Osteocyte (in vitro differentiated cells): ENCODE results near the gene HES7. TPM values are rescaled to one million over a fixed set of nuclear protein-coding genes. Genes with fewer than 3 reads are reported as not detected.

ENCODE experiments used
- DNase-seq: peaks from one replicate; pipeline ENCODE4 v3.0.0; 2021; ENCODE audit warnings: mixed read lengths; ENCODE audit not compliant: unreplicated experiment; ENCODE audit errors: extremely low spot score
- H3K27ac Mint-ChIP-seq: one replicate; pipeline ENCODE4 v1.8.0; 2021; ENCODE audit warnings: mild to moderate bottlenecking, mixed read lengths; ENCODE audit not compliant: unreplicated experiment
- H3K27me3 Mint-ChIP-seq: one replicate; pipeline ENCODE4 v1.8.0; 2021; ENCODE audit warnings: mixed read lengths; ENCODE audit not compliant: unreplicated experiment
- H3K36me3 Mint-ChIP-seq: one replicate; pipeline ENCODE4 v1.8.0; 2021; ENCODE audit warnings: mixed read lengths; ENCODE audit not compliant: unreplicated experiment
- H3K4me1 Mint-ChIP-seq: one replicate; pipeline ENCODE4 v1.8.0; 2021; ENCODE audit warnings: mixed read lengths; ENCODE audit not compliant: unreplicated experiment
- H3K4me3 Mint-ChIP-seq: one replicate; pipeline ENCODE4 v1.8.0; 2021; ENCODE audit warnings: mild to moderate bottlenecking, moderate library complexity, mixed read lengths; ENCODE audit not compliant: unreplicated experiment
- H3K9me3 Mint-ChIP-seq: one replicate; pipeline ENCODE4 v1.8.0; 2021; ENCODE audit warnings: mixed read lengths; ENCODE audit not compliant: unreplicated experiment
- CTCF ChIP-seq: fragments of 200-600 bp; sonication (generic); IDR thresholded peaks from 2 replicates; pipeline ENCODE4 v1.5.0; 2021; ENCODE audit warnings: antibody characterized with exemption, mild to moderate bottlenecking, moderate library complexity
- total RNA-seq: library from RNA; stranded (reverse); gene quantifications from 2 replicates; pipeline ENCODE4 v1.2.1, GENCODE V29; 2021

HES7 gene
- total RNA-seq, 1 donor from 2014 or later: 2.3 TPM

GRCh38 chr17:8120520-8121406 is 3.1 kb downstream of the HES7 start:
- Mint-ChIP-seq H3K36me3 (no peaks in the 10 kb centered on the region), H3K4me3 (peak overlapping the region; percentile 87), H3K27me3 (peaks cover 4% of the 10 kb centered on the region), H3K9me3 (no peaks in the 10 kb centered on the region), H3K4me1 (peaks cover 60% of the 10 kb centered on the region), H3K27ac (peak overlapping the region; percentile 95)
- peak; percentile 30 for TF ChIP-seq CTCF
- peak; percentile 88 for DNase-seq

- Mint-ChIP-seq H3K9me3 (no peaks in the 10 kb centered on the region), H3K36me3 (no peaks in the 10 kb centered on the region), H3K27me3 (peaks cover 11% of the 10 kb centered on the region), H3K27ac (peak overlapping the region; percentile 95), H3K4me3 (peak overlapping the region; percentile 87), H3K4me1 (peaks cover 52% of the 10 kb centered on the region)
- TF ChIP-seq CTCF: no peak
- DNase-seq: peak; percentile 94
Observed at GRCh38 chr17:8119581-8120519, 4.1 kb downstream of the HES7 start.

- Mint-ChIP-seq H3K27ac (peak overlapping the region; percentile 95), H3K27me3 (peaks cover 18% of the 10 kb centered on the region), H3K4me3 (peak overlapping the region; percentile 87), H3K4me1 (peaks cover 44% of the 10 kb centered on the region), H3K36me3 (no peaks in the 10 kb centered on the region), H3K9me3 (no peaks in the 10 kb centered on the region)
- TF ChIP-seq CTCF: peak; percentile 92
- peak; percentile 96 for DNase-seq
Observed at GRCh38 chr17:8118769-8119580, 4.9 kb downstream of the HES7 start.

- Mint-ChIP-seq H3K27ac (peak within 1 kb of the TSS; percentile 95), H3K4me1 (peaks cover 36% of the 10 kb centered on the region), H3K27me3 (peaks cover 22% of the 10 kb centered on the region), H3K36me3 (no peaks in the 10 kb centered on the region), H3K9me3 (no peaks in the 10 kb centered on the region), H3K4me3 (peak within 1 kb of the TSS; percentile 87)
- no peak for TF ChIP-seq CTCF
- no peak for DNase-seq
Observed at GRCh38 chr17:8117980-8118768, 5.7 kb downstream of the HES7 start, which contains the start of gene ALOXE3. TSS of gene ALOXE3 (minus strand) at chr17:8118514. CDS start at chr17:8117990, 524 bp downstream.
